ENCODE data around the gene SCNN1A.

Gene SCNN1A

DNA sequence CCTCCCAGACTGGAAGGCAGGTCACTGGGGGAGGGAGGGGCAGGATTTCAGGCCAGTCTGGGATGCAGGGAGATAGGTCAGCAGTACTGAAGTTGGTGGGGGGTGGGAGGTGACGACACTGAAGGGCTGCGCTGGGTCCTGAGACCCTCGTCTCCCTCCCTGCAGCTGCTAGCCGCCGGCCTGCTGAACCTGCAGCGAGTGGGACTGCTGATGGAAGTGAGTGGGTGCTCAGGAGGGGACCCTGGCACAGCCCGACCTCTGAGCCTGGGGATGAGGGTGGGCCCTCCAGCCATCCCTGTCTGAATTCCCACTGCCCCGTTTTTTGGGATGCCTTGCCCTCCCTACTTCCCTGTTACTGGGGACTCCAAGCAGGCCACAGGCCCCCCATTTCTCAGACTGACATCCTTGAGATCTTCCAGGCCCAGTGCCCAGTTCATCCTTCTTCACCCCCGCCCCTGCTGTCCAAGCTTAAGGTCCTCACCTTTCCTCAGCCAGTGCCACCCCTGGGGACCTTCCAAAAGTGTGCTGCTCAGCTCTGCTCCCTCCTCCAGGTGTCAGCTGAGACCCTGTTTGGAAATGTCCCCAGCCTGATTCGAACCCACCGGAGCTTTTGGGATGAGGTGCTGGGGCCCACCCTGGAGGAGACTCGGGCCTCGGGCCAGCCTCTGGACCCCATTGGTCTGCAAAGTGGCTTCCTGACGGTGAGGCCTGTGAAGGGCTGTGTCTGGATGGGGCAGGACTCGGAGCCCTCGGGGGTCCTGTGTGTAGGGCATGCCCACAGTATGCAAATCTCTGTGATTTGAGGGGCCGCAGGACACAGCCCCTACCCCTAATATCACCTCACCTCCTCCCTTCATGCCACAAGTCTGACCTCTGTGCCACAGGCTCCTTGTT is 59.4 kb downstream of the SCNN1A start:
- no peak for DNase-seq

DNA sequence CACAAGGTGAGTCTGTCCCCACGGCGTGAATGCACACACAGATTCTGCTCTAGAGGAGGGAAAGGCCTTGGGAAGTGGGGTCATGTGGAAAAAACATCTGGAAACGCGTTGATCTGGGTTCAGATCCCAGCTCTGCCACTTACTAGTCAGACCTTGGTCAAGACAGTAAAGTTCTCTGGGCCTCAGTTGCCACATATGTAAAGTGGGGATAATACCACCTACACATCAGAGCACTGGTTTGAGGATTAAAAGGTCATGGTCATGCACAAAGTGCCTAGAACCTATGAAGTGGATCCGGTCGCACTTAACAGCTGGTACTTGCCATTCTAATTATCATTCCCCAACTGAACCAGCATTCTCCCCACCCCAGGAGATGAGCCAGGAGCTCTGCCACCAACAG is 60.2 kb downstream of the SCNN1A start:
- no peak for DNase-seq

DNA sequence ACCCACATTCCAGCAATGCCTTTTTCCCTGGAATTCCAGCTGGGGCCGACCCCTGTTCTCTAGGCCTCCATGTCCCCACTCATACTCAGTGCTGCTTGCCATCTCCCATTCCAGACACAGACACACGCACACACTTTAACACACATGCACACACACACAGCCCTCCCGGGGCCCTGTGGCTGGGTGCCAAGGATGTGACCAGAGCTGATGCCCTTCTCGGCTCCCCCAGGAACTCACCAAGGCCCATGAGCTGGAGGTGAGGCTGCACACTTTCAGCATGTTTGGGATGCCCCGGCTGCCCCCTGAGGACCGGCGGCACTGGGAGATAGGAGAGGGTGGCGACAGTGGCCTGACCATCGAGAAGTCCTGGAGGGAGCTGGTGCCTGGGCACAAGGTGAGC is 60.6 kb downstream of the SCNN1A start:
- no peak for DNase-seq

DNA sequence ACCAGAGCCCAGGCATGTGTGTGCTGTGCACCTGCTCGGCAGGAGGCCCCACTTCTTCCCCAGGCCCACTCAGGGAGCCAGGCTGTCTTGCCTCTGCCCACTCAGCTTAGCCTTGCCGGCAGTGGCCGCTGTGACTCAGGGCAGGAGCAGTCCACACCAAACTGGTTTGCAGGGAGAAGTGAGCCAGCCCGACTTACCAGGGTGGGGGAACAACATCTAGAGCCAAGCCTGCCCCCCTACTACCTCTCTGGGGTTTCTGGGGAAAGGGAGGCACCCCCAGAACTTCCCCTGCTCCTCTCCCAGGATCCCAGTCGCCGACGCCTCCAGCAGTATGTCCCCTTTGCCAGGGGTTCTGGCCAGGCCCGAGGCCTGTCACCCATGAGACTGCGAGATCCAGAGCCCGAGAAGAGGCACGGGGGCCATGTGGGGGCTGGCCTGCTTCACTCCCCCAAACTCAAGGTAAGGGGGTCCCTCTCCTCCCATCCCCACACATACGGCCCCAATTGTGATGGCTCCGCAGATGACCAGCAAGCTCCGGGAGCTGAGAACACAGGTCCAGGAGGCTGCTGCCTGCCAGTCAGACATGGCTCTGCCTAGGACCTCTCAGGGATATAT is 61.9 kb downstream of the SCNN1A start:
- DNase-seq: no peak

DNA sequence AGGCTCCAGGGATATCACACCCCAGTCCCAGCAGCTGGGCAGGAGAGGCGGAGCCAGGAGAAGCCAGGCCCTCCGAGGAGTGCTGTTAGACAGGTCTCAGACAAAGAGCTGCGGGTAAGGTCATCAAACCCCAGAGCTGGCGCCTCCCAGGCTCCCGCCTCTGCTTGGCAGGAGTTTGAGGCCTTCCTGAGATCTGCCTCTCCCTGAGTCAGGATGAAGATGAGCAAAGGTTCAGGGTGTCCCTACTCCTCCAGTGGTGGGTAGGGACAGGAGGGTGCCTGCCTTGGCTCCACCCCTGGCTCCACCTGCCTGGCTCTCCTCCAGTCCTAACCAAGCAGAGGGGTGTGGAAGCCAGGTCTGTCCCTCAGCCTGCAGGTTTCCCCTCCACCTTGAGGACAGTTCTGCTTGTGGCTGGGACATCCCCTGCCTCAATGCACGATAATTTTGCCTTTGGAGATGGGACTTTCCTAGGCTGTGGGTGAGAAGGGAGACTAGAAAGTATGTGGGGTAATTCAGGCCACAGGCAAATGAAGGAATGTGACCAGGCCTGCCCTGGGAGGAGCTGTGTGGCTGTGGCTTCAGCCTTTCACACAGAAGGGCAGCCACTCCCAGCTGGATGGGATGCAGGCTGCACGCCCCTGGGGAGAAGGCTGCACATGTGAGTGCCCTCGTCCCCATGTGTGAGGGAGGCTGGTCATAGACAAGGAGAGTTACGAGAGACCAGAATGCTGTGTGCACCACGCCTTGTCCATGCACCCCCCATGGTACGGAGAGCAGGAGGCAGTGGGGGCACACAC is 62.6 kb downstream of the SCNN1A start:
- peak; percentile 43 for DNase-seq

DNA sequence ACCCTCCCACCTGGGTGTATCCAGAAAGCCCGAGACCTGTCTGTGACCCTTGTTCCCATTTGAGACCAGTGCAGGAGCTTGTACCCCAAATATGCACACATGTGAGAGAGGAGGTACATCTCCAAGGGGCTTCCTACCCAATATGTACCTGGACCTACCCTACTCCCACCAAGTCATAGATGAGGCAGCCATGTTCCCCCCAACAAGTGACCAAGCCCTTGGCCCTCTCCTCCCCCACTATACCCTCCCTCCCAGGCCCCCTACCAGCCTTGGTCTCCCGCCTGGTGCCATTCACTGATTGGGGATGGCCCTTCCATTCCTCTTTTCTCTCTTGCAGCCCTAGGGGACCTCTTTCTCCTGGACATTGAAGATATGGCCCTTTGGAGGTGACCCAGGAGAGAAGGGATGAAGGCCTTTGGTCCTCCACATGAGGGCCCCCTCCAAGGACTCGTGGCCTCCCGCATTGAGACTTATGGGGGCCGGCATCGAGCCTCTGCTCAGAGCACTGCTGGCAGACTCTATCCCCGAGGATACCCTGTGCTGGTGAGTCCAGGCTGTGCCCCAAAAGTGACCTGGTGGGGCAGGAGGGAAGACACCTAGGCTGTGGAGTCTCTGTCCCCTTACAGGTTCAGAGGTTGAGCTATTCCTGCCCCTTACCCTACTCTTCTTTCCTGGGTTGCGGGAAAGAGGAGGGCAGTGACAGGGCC is 63.4 kb downstream of the SCNN1A start:
- no peak for DNase-seq

DNA sequence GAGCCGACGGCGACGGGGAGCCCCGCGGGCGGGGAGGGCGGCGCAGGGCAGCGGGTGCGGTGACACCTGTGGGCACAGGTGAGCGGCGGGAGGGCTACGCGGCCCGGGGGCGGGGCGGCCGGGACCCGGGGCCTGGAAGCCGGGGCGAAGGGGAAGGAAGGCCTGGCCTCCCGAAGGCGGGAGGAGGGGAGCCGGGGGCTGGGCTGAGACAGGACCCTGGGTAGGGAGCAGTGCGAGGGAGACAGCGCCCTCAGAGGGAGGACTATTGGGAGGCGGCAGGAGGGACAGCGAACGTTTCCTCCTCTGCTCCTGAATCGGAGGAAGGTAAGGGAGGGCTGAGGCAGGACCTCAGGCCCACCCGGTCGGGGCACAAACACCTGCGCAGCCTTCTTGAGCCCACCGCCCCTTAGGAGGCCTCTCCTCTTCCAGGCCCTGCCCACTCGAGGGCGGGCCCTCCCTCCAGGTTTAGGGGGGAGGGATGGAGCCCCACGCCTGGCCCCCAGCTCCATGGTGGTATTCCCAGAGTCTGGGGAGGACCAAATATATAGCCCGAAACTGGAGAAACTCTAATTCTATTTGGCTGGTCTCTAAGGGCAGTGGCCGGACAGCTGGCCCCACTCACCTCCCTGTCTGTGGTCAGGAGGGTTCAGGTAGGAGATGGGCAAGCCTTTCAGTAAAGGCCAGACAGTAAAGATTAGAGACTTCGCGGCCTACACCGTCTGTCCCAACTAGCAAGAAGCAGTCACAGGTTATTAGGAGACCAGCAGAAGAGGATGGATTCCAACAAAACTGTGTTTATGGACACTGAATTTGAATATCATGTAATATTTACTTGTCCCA is 64.4 kb downstream of the SCNN1A start:
- DNase-seq: no peak

DNA sequence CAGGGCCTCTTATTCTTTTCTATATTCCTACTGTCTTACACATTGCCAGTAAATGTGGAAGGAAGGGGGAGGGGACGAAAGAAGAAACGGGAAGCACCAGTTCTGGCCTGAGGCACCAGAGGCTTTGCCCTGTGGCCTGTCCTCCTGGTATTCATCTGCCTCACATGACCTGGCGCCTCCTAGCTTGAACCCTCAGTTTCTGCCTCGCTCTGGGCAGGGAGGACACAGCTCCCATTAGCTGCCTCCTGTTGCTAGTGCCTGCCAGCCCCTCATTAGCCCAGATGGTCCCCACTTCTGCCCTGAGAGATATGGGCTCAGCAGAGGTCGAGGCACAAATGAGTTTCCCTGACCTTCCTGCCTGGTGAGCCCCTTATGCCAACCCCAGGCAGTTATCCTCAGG is 67.8 kb downstream of the SCNN1A start:
- DNase-seq: no peak

DNA sequence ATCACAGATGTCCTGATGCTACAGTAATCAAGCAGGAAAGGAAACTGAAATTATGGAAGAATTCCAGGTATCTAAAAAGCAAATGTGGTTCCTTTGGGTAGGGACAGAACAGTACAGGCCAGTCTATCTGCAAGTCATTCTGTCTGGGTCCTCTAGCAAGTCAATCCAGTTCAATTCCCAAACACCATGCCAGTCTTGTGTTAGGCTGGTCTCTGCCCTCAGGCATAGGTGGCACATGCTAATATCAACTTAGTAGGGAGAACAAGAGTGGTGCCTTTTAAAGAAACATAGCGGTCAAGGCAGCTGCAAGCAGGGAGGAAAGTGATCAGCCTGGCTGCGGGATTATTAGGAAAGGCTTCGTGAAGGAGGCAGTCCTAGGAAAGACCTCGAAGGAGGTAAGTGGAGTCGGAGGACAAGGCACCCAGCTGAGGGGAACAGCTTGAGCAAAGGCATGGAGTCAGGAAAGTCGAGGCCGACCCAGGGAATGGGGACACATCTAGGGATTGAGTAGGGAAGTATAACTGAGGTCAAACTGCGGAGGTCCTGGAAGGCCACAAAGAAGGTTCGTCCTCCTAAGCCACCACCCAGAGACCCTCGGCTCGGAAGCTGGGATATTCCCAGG is 68.7 kb downstream of the SCNN1A start:
- no peak for DNase-seq

DNA sequence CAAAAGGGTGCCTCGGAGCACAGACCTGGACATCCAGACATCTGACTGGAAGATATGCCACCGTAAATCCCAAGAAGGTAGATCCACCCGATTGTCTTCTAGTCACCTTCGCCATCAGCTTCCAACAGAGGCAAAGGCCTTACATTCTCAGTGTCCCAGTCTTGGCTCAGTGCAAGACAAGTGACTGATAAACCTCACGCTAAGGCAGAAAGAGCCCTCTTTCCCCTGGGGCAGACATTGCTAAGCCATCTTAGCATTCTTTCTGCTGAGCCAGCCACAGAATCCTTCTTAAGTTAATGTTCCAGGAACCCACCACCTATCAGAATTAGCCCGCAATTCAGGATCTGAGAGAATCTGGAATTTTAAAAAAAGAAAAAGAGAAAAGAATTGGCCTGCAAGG is 69.2 kb downstream of the SCNN1A start:
- no peak for DNase-seq

DNA sequence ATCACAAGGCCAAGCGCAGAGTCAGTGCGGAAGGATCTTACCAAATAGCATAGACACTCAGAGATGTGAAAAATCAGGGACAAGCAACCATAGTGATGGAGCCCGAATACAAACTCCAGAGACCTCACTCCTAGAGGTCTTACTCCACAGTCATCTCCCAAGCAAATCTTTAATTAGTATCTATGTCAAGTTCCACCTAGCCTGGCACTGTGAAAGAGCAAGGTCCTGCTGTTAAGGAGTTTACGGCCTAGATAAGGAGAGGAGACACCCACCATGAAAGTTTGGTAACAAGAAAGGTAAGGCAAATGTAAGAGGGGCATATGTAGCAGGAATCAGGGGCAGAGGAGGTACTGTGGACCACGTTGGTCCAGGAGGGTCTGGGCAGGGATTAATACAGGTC is 72.3 kb downstream of the SCNN1A start:
- DNase-seq: no peak

DNA sequence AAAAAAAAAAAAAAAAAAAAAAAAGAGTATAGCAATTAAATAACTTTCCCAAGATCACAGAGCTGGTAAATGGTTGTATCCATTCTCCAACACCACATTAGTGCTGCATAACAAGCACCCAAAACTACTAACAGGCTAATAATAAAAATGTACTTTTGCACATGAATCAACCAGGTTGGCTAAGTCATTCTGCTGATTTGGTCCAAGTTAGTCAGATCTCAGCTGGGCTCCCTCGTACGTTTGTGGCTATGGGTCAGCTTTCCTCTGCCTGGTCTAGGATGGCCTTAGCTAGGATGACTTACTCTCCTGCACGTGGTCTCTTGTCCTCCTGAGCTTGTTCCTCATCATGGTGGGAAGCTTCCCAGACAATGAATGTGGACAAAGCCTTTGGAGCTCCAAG is 72.7 kb downstream of the SCNN1A start:
- no peak for DNase-seq

DNA sequence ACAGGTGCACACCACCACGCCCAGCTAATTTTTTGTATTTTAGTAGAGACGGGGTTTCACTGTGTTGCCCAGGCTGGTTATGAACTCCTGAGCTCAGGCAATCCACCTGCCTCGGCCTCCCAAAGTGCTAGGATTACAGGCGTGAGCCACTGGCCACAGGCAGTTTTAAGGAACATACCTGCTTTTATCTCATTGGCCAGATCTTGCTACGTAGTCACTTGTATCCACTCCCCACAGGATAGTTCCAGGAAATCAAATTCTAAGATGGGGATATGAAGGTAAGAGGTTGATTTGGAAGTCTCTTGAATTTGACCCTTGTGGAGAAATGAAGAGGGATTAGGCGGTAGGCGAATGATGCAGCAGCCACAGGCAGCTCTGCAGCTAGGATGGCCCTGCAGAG is 73.6 kb downstream of the SCNN1A start:
- DNase-seq: no peak

DNA sequence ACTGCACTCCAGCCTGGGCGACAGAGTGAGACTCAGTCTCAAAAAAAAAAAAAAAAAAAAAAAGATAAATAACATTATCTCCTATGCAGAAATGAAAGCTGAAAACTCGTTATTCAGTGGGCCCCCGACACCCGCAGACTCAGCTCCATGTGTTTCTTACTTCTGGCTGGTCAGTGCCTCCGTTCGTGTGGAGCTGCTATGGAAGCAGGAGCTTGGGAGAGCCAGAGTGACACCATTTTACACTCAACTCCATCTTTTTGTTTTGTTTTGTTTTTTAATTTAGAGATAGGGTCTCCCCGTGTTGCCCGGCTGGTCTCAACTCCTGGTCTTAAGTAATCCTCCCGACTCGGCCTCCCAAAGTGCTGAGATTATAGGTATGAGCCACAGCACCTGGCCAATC is 78.2 kb downstream of the SCNN1A start:
- DNase-seq: no peak

Measured in NCI-H526 treated with DMSO at 0.1 percent for 48 hours (cell line).